HG03097 (cell line): ENCODE measurements around the gene TFDP1.

Experiments used
- ATAC-seq: cut with Tn5 transposase; IDR thresholded peaks from one replicate; pipeline ENCODE4 v1.9.1; 2021; ENCODE audit not compliant: unreplicated experiment, low FRiP score

The TFDP1 gene

DNA sequence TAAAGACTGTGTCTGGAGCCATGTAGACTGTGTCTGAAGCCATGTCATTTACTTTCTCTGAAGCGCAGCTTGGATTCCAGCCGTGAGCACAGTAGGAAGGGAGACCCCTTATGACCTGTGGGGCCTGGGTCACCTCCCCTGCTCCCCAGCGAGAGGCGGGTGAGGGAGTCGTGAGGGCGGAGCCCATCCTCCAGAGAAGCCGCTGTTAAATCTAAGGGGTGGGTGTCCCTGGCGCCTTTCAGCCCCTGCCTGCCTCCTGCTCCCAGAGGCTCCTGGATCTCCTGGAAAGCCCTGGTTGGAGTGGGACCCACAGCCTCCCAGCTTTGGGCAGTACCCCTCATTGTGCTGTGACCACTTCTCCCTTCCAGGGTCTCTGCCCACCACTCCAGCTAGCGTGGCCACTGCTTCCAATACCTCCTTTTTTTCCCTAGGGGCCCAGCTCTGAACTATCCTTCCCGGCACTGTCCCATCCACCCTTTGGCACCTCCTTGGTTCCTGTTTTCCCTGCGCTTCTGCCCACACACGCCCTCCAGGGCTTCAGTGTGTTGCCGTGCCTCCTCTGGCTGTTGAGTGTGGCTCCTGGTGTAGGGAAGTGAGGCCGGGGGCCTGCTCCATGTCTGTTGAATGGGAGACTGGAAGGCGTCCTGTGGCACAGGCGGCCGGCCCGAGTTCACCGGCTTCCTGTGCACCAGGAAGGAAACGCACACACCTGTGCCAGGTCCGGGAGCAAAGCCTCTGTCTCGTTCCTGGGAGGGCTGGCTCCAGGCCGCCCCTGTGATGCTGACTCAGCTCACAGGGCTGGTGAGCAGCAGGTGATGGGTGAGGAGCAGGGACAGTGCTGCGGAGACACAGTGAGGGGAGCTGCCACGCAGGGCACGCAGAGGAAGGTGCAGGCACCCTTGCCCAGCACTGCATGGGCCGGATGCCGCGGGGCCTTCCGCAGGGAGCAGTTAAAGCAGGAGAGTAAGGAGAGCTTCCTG, 44.0 kb downstream of the TFDP1 start:
- ATAC-seq, result no peak

DNA sequence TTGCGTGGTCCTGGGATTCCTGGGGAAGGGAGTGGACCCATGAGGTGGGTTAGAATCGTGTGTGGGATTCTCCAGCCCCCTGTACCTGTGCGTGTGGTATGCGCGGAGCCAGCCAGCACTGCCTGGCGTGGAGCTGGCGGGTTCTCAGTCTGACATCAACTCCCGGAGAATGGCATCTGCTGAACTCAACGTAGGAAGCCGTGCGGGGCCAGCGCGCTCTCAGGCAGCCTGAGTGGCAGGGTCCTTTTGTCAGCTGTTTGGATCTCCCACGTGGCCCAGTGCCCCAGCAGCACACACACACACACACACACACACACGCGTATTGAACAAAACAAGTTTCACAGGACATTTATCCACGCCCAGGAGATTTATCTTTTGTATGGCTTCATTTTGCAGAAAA, 45.3 kb downstream of the TFDP1 start:
- ATAC-seq, result no peak

DNA sequence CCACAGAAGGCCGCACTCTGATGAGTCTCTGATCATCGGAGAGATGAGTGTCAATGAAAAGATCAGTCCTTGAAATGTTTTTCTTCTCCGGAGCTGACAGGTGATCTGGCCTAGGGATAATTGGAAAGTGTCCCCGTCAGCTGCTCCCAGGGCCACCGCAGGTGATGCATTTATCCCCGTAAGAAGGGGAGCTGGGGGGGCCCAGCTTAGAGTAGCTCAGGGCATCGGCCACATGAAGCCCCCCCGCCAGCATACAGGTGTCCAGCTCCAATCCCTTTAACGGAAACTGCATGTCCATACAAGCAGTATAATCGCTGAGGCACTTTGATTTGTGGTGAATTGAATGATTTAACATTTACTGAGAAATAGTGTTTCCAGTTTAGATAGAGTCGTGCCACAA, 45.7 kb downstream of the TFDP1 start:
- ATAC-seq, result no peak

DNA sequence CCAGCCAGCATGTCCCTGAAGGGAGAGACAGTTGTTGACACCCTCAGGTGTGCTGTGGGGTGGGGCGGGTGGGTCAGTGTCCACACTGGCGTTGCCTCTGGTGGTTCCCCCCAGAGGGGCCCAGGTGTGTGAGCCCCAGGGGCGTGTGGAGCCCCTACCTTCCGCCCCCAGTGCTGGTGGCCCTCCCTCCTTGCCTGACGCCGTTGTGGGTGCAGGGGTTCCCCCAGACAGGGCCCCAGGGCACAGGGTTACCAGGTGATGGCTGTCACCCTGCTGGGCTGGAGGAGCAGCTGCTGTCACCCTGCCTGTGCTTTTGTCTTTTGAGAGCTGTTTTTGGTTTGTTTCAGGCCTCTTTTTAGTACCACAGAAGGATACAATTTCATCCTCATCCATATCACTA, 46.3 kb downstream of the TFDP1 start:
- ATAC-seq, result no peak

DNA sequence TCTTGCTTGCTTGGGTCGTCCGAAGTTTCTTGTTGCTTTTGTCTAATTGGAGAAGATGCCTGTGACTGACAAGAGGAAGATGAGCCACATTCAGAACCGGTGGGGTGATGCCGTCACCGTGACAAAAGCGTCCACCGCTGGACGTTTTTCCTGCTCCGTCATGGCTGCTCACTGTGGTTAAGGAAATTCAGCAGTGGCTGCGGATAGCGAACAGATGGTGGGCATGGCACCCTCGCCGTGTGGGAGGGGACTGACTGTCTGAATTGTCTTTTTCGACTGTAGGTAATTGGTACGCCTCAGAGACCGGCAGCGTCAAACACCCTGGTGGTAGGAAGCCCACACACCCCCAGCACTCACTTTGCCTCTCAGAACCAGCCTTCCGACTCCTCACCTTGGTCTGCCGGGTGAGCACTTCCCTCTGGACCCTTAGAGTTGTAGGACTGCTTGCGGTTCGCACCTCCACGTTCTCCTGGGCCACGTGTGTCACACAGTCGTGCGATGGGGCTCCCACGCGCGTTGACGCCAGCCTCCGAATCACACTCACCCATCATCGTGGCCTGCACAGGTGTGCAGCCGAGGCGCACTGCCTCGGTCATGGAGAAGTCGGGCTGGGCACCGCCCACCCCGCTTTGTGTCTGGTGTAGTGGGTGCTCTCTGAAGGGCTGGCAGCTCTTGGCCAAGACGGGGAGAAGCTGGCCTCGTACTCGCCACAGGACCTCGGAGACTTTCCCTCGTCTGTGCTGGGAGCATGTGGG, 47.0 kb downstream of the TFDP1 start:
- no peak for ATAC-seq

DNA sequence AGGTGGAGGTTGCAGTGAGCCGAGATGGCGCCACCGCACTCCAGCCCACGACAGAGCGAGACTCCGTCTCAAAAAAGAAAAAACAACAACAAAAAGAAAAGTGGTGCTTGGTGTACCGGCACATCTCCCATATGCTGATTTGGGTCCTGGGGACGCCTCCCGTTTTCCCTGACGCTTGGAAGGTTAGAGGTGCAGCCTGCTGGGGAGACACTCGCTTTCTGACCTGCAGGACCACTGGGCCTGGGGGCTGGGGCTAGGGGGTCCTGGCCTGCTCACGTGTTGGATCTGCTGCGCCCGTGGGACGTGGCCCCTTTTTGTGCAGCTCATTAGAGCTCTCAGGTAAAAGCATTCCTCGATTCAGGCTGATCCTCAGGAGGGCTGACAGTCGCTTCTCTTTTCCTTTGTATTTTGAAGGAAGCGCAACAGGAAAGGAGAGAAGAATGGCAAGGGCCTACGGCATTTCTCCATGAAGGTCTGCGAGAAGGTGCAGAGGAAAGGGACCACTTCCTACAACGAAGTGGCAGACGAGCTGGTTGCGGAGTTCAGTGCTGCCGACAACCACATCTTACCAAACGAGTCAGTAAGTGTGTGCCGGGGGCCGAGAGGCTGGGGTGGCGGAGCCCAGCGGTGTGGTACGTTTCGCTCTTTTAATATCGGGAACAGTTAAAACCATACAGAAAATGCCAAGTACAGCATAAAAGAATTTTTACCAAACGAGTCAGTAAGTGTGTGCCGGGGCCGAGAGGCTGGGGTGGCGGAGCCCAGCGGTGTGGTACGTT, 48.3 kb downstream of the TFDP1 start:
- no peak for ATAC-seq

DNA sequence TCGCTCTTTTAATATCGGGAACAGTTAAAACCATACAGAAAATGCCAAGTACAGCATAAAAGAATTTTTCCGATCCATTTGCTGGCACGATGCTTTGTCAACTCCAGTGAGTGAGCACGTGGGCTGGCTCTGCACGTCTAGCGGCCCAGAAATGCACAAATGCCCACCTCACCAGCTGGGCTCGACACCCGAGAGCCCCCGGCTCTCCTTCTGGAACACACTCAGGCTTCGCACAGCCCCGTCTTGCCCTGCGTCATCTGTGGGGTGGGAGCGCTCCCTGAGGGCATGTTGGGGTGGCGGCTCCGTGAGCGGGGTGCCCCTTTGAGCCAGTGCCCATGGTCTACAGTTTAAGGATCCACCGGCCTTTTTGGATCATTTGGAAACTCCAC, 48.9 kb downstream of the TFDP1 start:
- ATAC-seq, result no peak

DNA sequence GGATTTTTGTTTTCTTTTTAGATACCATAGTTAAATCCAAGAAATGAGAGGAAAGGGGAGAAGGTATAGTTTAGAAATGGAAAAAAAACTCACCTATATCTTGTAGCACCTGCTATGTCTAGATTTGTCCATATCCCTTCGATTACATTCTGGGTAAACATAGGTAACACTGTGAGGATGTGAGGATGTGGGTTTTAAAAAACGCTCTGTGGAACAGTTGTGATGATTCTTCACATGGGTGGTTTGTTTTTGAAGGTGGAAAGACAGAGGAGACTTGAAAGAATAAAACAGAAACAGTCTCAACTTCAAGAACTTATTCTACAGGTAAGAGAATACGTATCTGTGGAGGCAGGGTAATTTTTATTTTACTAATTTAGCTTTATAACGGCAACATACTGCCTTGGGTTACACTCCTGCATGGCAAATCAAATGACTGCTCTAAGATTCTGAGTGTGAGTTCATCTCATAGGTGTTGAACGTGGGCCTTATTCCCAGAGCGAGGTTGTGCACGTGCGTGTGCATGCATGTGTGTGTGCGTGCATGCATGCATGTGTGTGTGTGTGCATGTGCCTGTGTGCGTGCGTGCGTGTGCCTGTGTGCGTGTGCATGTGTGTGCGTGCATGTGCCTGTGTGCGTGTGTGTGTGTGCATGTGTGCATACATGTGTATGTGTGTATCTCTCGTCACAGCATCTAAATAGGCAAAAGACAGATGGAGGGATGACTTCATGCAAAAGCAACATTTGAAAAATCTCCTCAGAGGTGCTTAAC, 49.9 kb downstream of the TFDP1 start:
- no peak for ATAC-seq

DNA sequence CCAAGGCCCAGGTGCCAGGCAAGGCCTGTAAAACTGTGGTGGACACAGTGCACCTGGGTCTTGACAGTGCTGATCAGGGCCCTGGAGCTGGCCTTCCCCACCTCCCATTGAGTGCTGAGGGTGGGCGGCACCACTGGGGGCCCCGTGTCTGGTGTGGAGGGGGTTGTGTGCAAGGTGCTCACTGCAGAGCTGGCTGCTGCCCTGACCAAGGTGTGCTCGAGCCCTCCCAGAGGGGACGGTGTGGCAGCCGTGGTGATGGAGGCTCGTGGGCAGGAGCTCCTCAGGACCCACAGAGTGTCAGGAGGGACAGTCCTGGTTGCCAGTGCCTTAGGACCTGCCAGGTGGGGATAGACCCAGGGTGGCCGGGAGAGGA, 50.5 kb downstream of the TFDP1 start:
- no peak for ATAC-seq

DNA sequence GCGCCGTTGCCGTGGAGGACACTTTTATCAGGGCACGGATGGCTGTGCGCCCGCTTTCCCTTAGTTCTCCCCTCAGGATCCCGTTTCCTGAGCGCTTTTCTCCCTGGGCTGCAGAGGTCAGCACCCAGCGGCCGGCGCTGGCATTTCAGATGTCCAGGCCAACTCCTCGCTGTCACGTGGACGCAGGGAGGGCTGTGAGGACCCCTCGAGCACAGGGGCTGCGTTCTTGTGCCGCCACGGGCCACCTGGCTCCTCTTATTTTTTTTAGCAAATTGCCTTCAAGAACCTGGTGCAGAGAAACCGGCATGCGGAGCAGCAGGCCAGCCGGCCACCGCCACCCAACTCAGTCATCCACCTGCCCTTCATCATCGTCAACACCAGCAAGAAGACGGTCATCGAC, 51.2 kb downstream of the TFDP1 start:
- ATAC-seq, result no peak

DNA sequence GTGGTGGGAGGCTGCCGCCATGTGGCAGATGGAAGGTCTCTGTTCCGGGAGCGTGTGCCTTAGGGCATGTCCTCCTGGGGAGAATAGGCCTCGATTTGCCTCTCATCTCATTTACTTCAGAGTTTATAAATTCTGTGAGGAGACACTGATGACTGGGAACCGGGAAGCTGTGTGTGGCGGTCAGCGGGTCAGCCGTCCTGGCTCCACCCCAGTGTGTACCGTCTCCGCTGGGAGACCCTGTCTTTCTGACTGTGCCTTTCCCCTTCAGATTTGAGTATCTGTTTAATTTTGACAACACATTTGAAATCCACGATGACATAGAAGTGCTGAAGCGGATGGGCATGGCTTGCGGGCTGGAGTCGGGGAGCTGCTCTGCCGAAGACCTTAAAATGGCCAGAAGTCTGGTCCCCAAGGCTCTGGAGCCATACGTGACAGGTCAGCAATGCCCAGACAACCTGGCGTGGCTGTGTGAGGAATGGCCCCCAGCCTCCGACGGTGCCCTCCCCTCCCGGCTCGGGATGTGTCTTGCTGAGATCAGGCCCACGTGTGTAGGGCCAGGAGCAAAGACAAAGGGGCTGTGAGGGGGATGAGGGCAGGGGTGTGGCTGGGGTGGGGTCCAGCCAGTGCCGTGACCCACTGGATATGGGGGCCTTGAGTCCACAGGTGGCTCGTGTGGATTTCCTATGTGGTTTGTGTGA, 51.9 kb downstream of the TFDP1 start:
- no peak for ATAC-seq

DNA sequence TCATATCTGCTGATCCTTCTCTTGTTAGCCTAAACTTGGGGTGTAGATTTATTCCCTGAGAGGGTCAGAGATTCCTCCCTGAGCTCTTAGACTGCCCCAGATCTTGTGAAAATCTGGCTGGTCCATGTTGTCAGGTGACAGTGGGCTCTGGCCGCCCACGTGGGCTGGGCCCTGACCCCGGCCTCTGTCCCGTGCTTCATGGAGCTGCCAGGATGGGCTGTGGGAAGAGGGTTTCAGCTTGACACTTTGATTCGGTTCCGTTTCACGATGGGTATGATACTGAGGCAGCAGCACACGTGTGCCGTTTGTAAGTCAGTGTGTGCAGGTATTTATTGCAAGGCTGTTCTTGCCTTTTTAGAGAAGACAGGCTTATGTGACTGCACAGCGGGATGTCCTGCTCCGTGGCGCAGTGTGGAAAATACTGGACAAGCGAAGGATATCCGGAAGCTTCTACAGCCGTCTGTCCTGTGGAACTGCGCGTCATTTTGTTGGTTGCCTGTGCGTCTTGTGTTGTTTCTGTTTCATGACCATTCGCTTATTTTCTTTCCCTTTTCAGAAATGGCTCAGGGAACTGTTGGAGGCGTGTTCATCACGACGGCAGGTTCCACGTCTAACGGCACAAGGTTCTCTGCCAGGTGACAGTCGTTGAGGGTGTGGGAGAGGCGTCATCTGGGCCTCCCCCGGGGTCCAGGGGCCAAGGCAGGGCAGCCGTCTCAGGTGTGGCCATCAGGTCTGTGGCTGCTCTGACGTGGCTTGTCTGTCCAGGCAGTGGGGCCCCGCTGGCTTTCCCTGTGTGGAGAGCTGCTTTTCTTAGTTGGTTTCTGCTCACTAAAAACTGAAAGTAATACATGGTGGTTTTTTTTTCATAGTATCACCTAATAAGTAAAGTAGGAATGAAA, 53.0 kb downstream of the TFDP1 start:
- ATAC-seq, result no peak

DNA sequence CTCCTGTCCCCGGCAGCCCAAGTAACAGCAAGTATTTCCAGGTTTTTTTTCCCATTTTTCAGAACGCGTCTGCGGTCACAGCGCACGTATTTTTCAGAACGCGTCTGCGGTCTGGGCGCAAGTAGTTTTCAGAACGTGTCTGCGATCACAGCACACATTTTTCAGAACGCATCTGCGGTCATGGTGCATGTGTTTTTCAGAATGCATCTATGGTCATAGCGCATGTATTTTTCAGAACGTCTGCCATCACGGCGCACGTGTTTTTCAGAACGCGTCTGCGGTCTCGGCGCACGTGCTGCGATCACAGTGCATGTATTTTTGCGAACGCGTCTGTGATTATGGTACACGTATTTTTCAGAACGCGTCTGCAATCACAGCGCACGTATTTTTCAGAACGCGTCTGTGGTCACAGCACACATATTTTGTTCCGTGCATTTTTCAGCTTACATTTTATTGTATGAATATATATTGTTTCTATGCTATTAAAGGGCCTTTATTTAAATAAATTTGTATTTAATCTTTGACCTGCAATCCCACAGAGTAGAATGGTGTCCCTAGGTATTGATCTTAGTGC, 53.7 kb downstream of the TFDP1 start:
- ATAC-seq, result no peak

DNA sequence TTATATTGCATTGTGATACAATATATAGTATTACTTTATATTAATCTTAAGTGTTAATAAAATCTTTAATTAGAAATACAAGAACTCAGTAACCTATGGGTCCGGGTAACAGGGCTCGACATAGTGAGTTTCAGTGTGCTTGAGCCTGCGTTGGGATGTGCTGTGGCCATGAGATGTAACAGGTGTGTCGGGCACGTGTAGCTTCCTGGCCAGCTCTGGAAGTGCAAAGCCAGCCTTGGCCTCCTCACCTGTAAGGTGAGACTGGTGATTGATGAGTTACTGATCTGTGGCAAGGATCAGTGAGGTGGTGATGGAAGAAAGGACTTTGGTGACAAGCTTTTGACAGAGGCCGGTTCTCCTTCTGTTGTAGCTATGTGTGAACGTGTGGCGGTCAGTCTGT, 54.3 kb downstream of the TFDP1 start:
- ATAC-seq, result no peak

DNA sequence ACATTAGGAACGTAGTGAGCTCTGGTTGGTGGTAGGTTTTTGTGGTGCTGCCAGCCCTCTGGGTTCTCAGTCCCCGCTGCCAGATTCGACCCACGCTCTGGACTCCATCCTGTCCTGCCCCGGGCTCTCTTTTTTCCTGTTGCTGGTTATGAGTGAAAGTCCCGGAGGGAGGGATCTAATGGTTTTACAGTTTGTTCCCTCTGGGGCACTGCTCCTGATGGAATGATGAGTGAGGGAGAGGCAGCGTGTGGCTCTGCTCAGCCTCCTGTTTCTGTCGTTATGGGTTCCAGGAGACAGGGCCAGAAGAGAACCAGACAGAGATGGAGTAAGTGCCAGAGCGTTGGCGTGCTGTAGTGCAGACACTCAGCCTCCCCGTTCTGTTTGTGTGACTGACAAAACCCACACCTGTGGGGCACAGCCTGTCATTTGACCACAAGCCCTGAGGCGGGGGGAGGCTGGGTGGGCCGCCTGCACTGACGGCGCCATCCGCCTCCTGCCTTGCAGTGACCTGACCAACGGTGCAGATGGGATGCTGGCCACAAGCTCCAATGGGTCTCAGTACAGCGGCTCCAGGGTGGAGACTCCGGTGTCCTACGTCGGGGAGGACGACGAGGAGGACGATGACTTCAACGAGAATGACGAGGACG, 55.2 kb downstream of the TFDP1 start:
- no peak for ATAC-seq

DNA sequence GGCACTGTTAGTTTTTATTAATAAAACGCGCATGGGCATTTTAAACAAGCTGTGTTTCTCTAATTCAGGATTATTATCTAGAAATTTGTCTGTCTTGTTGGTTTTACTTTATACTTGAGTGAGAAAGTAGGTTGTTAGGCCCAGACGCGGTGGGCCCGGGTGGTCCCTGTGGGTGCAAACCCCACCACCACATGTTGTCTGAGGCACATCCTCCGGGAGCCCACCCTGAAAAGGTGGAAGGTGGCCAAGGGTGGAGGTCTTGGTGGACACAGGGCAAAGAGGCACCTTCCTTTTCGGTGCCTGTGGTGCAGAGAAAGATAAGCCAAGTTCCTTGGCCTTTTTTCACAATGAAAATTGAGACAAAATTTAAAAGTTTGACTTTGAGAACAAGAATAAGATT, 56.9 kb downstream of the TFDP1 start:
- ATAC-seq, result no peak

DNA sequence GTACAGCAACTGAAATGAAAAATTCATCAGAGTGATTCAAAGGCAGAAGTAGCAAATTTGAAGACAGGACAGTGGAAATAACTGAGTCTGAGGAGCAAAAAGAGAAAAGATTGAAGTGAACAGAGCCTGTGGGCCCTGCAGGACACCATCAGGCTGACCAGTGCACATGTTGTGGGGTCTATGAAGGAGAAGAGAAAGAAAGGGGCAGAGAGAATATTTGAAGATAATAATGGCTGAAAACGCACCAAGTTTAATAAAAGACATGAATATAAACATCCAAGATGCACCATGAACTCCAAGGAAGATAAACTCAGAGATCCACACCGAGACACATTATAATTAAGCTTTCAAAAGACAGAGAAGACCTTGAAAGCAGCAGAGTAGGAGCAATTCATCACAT, 58.0 kb downstream of the TFDP1 start:
- ATAC-seq, result no peak

DNA sequence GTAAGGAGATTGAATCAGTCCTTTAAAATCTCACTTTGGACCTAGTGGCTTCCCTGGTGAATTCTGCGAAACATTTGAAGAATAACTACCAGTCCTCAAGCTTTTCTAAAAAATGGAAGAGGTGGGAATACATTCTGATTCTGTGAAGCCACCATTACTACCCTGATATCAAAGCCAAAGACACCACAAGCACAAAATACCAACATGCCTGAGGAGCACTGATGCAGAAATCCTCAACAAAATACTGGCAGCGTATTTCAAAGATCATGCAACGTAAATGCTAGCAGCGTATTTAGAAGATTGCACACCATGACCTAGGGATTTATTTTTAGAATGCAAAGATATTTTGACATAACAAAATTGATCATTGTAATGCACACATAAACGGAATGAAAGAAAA, 59.0 kb downstream of the TFDP1 start:
- no peak for ATAC-seq
